Subcutaneous adipose tissue (tissue), 4 donors: ENCODE results near the gene RAD18. TPM values are rescaled to one million over a fixed set of nuclear protein-coding genes. Genes with fewer than 3 reads are reported as not detected.

Experiments
- CTCF ChIP-seq: fragments of 450-650 bp; IDR thresholded peaks from one replicate; pipeline ENCODE4 v1.5.1; 2016; ENCODE audit warnings: low read depth, mild to moderate bottlenecking, control low read depth, antibody characterized with exemption, moderate library complexity
- total RNA-seq, 4 donors: library from RNA; depleted of rRNA; stranded (reverse); fragments of >200 nt; gene quantifications; one replicate each; pipeline ENCODE4 v1.1.0, GENCODE V29; 2016

The RAD18 gene
- total RNA-seq, 4 donors from 2014 or later: 5.9 to 12.2 (median 9.9) TPM

- TF ChIP-seq CTCF: no peak
These were observed 18.0 kb upstream of the RAD18 start for GRCh38 chr3:8981296-8981695.

- TF ChIP-seq CTCF: no peak
These were observed 17.5 kb upstream of the RAD18 start for GRCh38 chr3:8980756-8981257.

GRCh38 chr3:8979262-8979661 is 16.0 kb upstream of the RAD18 start:
- TF ChIP-seq CTCF: no peak

- no peak for TF ChIP-seq CTCF
These were observed 15.3 kb upstream of the RAD18 start for GRCh38 chr3:8978551-8978950.

- no peak for TF ChIP-seq CTCF
These were observed 13.4 kb upstream of the RAD18 start for GRCh38 chr3:8976540-8977182.

GRCh38 chr3:8975081-8976020 is 12.1 kb upstream of the RAD18 start:
- no peak for TF ChIP-seq CTCF

- TF ChIP-seq CTCF: no peak
These were observed 11.2 kb upstream of the RAD18 start for GRCh38 chr3:8974458-8974857.
